GM12892 (cell line): ENCODE results near the gene TMUB1.

Experiments used
- POLR2A ChIP-seq: IDR thresholded peaks from 2 replicates; pipeline ENCODE4 v1.6.1; 2011; ENCODE audit warnings: low read depth, low read length, control low read depth
- POLR2AphosphoS5 ChIP-seq: IDR thresholded peaks from 2 replicates; pipeline ENCODE4 v1.6.1; 2011; ENCODE audit warnings: low read depth, low read length, control low read depth
- TAF1 ChIP-seq: IDR thresholded peaks from 2 replicates; pipeline ENCODE4 v1.6.1; 2011; ENCODE audit warnings: low read depth, mild to moderate bottlenecking, control low read depth, low read length, borderline replicate concordance

DNA sequence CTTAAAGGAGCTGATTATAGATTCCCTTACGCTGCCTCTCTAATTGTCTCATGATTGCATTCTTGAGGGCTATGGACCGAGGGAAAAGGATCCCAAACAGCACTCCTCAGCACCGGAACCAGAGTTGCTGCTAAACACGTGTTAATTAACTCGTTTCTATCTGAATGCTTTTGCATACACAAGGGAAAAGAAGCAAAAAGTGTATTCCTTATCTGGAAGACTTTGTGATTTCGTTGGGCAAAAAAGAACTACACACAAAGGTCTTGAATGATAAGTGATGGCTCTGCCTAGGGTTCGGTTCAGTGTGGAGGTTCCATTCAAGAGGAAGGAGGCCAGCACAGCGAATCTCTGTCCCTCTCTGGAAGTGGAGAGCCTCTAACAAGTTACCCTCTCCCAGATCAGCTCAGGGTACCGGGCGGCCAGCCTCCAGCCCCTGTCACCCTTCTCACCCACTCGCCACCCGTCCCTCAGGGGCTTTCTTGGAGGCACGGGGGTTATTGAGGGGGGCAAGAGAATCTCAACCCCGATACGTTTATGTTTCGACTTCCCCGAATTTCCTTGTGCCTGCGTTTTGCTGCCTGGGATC is 24.4 kb downstream of the TMUB1 start:
- TF ChIP-seq POLR2AphosphoS5 (no peak), POLR2A (no peak), TAF1 (no peak)
